K562 (cell line): Measurements from ENCODE around the gene S100A4. TPM values are rescaled to one million over a fixed set of nuclear protein-coding genes. Genes with fewer than 3 reads are reported as not detected.

ENCODE experiments used
- ATF1 ChIP-seq, 2 experiments: fragments of 450-650 bp in 1 of 2; IDR thresholded peaks; 2 replicates each; pipeline ENCODE4 v1.6.1; 2016; ENCODE audit warnings: missing compliant biosample characterization in 1 of 2, missing genetic modification characterization in 1 of 2
- ATF4 ChIP-seq: fragments of 450-650 bp; formaldehyde crosslinking; IDR thresholded peaks from 2 replicates; pipeline ENCODE4 v1.4.0; 2022; ENCODE audit warnings: mild to moderate bottlenecking, moderate library complexity
- C11orf30 ChIP-seq: fragments of 450-650 bp; IDR thresholded peaks from 2 replicates; pipeline ENCODE4 v1.6.1; 2016; ENCODE audit warnings: low read depth, mild to moderate bottlenecking
- CBX3 ChIP-seq, 2 experiments: IDR thresholded peaks; 1 replicate in 1 of 2; 2 replicates in 1 of 2; pipeline ENCODE4 v1.6.1; 2012; ENCODE audit warnings: inconsistent platforms in 2 of 2, low read length in 2 of 2, borderline replicate concordance in 1 of 2, control low read depth in 1 of 2
- CREBBP ChIP-seq: IDR thresholded peaks from one replicate; pipeline ENCODE4 v1.6.1; 2012; ENCODE audit warnings: low read depth, mild to moderate bottlenecking, control low read depth, inconsistent platforms, low read length
- GATA2 ChIP-seq: sonication (generic); formaldehyde crosslinking; IDR thresholded peaks from 2 replicates; pipeline ENCODE4 v1.4.0; 2020; ENCODE audit warnings: mild to moderate bottlenecking, missing genetic modification reagents
- ILF3 ChIP-seq: fragments of 450-650 bp; IDR thresholded peaks from 2 replicates; pipeline ENCODE4 v1.6.1; 2018; ENCODE audit warnings: antibody characterized with exemption, mild to moderate bottlenecking, moderate library complexity, borderline replicate concordance
- IRF2 ChIP-seq: sonication (generic); formaldehyde crosslinking; IDR thresholded peaks from 2 replicates; pipeline ENCODE4 v1.8.1; 2022; ENCODE audit warnings: mild to moderate bottlenecking, missing genetic modification reagents
- MBD2 ChIP-seq: sonication (generic); IDR thresholded peaks from 2 replicates; pipeline ENCODE4 v1.6.1; 2016; ENCODE audit warnings: low read depth, borderline replicate concordance
- RFX7 ChIP-seq: fragments of 250-450 bp; sonication (Bioruptor Pico); IDR thresholded peaks from 2 replicates; pipeline ENCODE4 v1.5.1; 2021; ENCODE audit warnings: mild to moderate bottlenecking
- ZBTB9 ChIP-seq: fragments of 450-650 bp; formaldehyde crosslinking; IDR thresholded peaks from 2 replicates; pipeline ENCODE4 v1.4.0; 2020; ENCODE audit warnings: mild to moderate bottlenecking, moderate library complexity
- ZNF24 ChIP-seq: fragments of 450-650 bp; IDR thresholded peaks from 2 replicates; pipeline ENCODE4 v1.6.1; 2016
- ZNF274 ChIP-seq: IDR thresholded peaks from 2 replicates; pipeline ENCODE4 v1.6.1; 2011; ENCODE audit warnings: low read depth, mild to moderate bottlenecking, low read length, moderate library complexity, borderline replicate concordance
- polyA plus RNA-seq, 8 experiments: library from polyadenylated mRNA; depleted of rRNA in 4 of 8; stranded (reverse) in 5 of 8; unstranded in 3 of 8; fragments of >200 nt; fragmentation: Nextera tagmentation in 2 of 8; fragmentation: Illumina TruSeq in 1 of 8; extraction: Ambion mirVana in 2 of 8; extraction: Trizol in 1 of 8; gene quantifications; 2 replicates each; pipeline versions ENCODE4 v1.2.1 to v1.2.3, GENCODE V29; 2011 to 2014; ENCODE audit warnings: inconsistent platforms in 1 of 8, missing spikeins in 1 of 8
- total RNA-seq, 7 experiments: library from RNA; depleted of rRNA in 6 of 7; stranded (reverse); fragments of >200 nt in 6 of 7; fragmentation: Illumina TruSeq in 2 of 7; extraction: Trizol in 2 of 7; gene quantifications; 2 replicates each; pipeline versions ENCODE4 v1.2.1 to v1.2.3, GENCODE V29; 2011 to 2021; ENCODE audit warnings: low replicate concordance in 1 of 7
- TF ChIP-seq, protein P1 (sequence below): fragments of 450-650 bp; formaldehyde crosslinking; IDR thresholded peaks from 2 replicates; pipeline ENCODE4 v1.4.0; 2020; ENCODE audit warnings: mild to moderate bottlenecking, moderate library complexity
- TF ChIP-seq, protein P2 (sequence below): sonication (generic); formaldehyde crosslinking; IDR thresholded peaks from 2 replicates; pipeline ENCODE4 v1.8.1; 2022; ENCODE audit warnings: missing genetic modification reagents
- TF ChIP-seq, protein P3 (sequence below): IDR thresholded peaks from 3 replicates; pipeline ENCODE4 v1.6.1; 2011; ENCODE audit warnings: borderline replicate concordance, mild to moderate bottlenecking, moderate library complexity; ENCODE audit not compliant: insufficient read length; ENCODE audit errors: extremely low read depth

The S100A4 gene
- total and polyA plus RNA-seq, 9 of the 15 experiments (the other 6 are each of a cell fraction or from before 2014, with no cell fraction given): 3.7 to 20.1 (median 11.2) TPM

DNA sequence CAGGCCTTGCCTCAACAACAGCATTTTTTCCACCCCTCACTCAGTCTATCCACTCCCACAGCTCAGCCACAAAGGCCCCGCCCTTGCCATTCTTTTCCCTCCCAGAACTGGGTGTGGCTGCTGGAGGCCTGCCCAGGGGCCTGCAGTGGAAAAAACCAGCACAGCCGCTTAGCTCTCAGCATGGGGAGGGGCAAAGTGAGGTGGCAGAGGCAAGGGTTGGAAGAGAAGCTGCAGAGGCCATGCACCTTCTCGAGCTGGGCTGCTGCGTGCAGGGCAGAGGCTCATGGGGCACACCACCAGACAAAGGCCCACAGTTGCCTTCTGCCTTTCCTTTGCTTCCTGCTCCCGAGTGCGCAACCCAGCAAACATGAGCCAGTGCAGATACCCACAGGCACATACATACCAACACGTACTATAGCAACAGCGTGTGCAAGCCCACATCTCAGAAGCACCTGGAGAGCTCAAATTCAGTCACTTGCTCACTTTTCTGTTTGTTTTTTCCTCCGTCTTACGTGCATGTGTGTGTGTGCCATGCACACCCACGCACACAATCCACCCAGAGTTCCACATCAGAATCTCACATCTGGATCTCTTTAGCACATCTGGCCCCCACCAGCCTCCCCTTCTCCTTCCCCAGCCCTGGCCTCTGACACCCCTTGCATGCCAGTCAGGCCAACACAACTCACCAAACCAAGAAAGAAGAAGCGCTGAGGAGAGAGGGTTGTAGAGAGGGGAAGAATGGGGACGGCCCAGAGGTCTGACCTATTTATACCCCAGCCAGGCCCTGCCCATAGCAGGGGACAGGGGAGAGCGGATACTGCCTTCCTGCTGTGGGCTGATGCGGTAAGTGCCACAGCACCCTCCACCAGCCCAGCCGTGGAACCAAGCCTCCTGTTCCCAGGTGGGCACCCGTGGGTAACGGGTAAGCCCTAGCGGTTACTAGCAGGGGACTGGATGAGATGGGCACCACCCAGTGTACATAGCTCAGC, at the start of gene S100A4 (continued):
- TF ChIP-seq CBX3 (IDR thresholded peaks at IDR 0.05; ENCODE audit: borderline replicate concordance in 1 of 2, low read length in 2 of 2) (no peak), ILF3 (no peak), MBD2 (0 out of 2 replicates have a peak, but pooled peaks have one; percentile 39), CREBBP (no peak), ZNF24 (no peak), ZBTB9 (CRISPR knock-in tag) (no peak), GATA2 (CRISPR knock-in tag) (peak; percentile 58; the same call in 1 of the 2 replicates), C11orf30 (no peak), ZNF274 (no peak), IRF2 (CRISPR knock-in tag) (no peak), RFX7 (CRISPR knock-in tag) (no peak), ATF1 (CRISPR knock-in tag; IDR thresholded peaks at IDR 0.05) (no peak), ATF1 (tag; IDR thresholded peaks at IDR 0.05) (peak; percentile 47), ATF4 (CRISPR knock-in tag) (no peak)
- TF ChIP-seq, protein P1, sequence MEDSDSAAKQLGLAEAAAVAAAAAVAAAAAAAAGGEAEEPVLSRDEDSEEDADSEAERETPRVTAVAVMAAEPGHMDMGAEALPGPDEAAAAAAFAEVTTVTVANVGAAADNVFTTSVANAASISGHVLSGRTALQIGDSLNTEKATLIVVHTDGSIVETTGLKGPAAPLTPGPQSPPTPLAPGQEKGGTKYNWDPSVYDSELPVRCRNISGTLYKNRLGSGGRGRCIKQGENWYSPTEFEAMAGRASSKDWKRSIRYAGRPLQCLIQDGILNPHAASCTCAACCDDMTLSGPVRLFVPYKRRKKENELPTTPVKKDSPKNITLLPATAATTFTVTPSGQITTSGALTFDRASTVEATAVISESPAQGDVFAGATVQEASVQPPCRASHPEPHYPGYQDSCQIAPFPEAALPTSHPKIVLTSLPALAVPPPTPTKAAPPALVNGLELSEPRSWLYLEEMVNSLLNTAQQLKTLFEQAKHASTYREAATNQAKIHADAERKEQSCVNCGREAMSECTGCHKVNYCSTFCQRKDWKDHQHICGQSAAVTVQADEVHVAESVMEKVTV: no peak
- TF ChIP-seq, protein P2, sequence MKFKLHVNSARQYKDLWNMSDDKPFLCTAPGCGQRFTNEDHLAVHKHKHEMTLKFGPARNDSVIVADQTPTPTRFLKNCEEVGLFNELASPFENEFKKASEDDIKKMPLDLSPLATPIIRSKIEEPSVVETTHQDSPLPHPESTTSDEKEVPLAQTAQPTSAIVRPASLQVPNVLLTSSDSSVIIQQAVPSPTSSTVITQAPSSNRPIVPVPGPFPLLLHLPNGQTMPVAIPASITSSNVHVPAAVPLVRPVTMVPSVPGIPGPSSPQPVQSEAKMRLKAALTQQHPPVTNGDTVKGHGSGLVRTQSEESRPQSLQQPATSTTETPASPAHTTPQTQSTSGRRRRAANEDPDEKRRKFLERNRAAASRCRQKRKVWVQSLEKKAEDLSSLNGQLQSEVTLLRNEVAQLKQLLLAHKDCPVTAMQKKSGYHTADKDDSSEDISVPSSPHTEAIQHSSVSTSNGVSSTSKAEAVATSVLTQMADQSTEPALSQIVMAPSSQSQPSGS (CRISPR knock-in tag): no peak
- TF ChIP-seq, protein P3, sequence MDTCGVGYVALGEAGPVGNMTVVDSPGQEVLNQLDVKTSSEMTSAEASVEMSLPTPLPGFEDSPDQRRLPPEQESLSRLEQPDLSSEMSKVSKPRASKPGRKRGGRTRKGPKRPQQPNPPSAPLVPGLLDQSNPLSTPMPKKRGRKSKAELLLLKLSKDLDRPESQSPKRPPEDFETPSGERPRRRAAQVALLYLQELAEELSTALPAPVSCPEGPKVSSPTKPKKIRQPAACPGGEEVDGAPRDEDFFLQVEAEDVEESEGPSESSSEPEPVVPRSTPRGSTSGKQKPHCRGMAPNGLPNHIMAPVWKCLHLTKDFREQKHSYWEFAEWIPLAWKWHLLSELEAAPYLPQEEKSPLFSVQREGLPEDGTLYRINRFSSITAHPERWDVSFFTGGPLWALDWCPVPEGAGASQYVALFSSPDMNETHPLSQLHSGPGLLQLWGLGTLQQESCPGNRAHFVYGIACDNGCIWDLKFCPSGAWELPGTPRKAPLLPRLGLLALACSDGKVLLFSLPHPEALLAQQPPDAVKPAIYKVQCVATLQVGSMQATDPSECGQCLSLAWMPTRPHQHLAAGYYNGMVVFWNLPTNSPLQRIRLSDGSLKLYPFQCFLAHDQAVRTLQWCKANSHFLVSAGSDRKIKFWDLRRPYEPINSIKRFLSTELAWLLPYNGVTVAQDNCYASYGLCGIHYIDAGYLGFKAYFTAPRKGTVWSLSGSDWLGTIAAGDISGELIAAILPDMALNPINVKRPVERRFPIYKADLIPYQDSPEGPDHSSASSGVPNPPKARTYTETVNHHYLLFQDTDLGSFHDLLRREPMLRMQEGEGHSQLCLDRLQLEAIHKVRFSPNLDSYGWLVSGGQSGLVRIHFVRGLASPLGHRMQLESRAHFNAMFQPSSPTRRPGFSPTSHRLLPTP: no peak
